GM10266 (cell line): ENCODE data around the gene GNG12.

Experiments
- DNase-seq: peaks from one replicate; pipeline ENCODE4 v3.0.0; 2012; ENCODE audit errors: extremely low spot score
- TF ChIP-seq, protein P1 (sequence below): IDR thresholded peaks from 2 replicates; pipeline ENCODE4 v1.5.1; 2012; ENCODE audit warnings: mild to moderate bottlenecking, low read depth; ENCODE audit not compliant: control insufficient read depth, insufficient read depth; ENCODE audit errors: missing control alignments

Gene GNG12

DNA sequence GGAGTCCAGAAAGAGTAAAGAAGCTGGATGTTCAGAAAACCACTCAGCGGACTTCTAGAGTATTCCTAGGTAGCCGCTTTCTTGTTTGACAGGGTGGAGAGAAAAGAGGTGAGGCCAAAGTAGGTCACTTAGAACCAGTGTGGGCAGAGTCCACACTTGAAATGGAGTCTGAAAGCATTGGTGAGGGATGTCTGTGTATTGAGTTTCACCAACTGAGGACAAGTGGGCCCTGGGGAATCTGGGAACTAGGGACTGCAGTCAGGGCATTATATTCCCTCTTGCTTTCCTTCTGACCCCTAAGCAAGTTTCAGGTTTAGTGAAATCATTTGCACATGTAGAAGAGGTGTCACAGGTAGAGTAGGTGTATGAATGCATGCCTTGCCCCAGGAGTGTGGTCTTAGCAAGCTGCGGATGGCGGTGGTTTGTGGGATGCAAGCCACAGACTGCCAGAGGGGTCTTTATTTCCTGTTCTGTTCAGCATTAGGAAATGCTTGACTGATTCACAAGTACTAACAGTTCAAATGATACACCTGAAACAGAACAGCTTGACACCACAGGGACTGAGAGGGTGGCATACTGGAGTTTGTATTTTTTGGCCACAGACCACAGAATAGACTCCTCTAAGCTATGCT is 1.1 kb upstream of the GNG12 start:
- no peak for DNase-seq
- TF ChIP-seq, protein P1, sequence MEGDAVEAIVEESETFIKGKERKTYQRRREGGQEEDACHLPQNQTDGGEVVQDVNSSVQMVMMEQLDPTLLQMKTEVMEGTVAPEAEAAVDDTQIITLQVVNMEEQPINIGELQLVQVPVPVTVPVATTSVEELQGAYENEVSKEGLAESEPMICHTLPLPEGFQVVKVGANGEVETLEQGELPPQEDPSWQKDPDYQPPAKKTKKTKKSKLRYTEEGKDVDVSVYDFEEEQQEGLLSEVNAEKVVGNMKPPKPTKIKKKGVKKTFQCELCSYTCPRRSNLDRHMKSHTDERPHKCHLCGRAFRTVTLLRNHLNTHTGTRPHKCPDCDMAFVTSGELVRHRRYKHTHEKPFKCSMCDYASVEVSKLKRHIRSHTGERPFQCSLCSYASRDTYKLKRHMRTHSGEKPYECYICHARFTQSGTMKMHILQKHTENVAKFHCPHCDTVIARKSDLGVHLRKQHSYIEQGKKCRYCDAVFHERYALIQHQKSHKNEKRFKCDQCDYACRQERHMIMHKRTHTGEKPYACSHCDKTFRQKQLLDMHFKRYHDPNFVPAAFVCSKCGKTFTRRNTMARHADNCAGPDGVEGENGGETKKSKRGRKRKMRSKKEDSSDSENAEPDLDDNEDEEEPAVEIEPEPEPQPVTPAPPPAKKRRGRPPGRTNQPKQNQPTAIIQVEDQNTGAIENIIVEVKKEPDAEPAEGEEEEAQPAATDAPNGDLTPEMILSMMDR = no peak

DNA sequence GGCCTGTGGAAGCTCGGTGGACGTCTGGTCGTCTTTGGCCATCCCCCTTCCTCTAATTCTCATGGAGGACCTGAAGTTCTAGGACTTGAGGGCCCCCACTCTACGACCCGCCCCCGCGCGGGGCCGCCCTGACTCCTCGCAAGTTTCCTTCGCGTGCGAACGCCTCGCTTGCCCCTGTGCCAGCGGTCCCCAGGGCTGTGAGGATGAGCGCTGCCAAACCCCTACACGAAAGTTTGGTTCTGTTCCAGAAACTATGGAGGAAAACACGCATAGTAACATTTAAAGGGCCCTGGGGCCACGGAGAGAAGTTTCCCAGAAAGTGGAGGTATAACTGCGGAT is 304 bp upstream of the GNG12 start:
- TF ChIP-seq, protein P1 = no peak
- DNase-seq = no peak

DNA sequence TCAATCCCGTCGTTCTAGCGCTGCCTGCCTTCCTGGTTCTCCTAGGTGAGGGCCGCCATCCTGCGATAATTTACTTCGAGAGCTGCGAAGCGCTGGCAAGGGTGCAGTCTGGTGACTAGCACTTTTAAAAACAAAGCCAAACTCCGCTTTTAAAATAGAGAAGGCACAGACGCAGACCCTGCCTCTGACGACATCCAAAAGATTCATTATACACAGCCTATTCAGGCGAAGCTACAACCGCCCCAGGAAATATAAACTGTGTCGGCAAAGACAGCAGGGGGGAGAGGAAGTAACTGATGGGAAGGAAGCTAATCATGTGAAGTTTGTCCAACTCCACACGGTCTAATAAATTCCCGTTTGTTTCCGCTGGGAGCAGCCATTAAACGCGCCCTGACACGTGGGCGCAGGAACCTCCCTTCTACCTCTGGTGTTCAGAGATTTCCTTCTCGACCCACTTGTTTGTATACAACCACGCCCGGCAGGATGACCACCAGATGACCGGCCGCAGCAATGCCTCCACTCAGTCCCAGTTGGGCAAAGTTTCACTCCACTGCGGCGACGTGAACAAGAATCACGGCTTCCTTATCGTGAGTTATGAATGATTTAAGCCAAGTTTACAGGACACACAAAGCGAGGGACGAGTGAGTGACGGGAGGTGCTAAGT is 1.3 kb downstream of the GNG12 start:
- peak; percentile 35 for DNase-seq
- TF ChIP-seq, protein P1 = no peak

DNA sequence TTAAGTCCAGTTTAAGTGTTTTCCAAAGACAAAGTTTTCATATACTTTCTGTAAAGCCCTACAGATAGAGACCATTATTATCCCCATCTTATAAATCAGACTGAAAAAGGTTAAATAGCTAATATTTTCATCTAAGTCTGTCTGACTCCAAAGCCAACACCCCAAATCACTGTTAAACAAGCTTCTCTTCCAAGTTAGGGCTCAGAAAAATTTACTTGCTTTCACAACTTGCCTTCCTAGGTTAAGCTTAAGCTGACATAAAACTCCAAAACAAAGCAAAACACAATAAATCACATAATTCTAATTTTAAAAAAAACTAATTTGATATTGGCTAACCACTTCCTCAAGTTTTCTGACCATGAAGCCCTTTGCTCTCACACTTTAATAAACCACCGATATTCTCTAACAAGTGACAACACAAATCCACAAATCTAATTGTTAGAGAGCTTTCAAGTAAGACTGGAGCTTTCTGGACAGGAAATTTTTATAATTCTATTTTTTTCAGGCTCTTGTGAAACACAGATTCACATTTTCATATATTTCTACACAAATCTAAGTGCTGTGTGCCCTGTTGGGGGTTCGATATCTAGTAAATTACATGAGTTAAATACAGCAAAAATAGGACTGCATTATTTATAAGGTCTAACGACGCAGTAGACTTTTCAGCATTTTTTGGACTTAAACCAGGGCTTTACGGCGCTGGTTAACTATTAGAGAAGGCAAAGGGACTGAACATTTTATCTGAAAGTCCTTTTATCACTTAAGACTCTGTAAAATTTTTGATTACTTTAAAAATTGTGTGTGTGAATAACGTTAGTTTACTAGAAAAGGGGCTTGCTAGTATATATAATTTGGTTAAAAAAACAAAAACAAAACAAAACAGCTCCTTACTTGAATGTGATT is 2.1 kb downstream of the GNG12 start:
- DNase-seq = no peak
- TF ChIP-seq, protein P1 = no peak

DNA sequence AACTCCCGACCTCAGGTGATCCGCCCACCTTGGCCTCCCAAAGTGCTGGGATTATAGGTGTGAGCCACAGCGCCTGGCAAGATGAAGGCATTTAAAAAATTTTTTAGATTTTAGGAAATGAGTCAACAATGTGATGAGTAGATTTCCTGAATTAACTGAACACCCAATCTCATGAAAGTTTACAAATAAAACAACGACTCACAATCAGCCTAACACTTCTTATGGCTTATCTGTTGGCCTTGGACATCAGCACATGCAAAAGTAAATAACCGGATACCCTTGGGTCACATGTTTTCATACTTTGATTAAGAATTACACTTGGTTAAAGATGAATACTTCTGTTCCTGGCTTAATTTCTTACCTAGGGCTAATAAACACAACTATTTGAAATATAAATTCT is 3.0 kb downstream of the GNG12 start:
- no peak for DNase-seq
- TF ChIP-seq, protein P1 = no peak

DNA sequence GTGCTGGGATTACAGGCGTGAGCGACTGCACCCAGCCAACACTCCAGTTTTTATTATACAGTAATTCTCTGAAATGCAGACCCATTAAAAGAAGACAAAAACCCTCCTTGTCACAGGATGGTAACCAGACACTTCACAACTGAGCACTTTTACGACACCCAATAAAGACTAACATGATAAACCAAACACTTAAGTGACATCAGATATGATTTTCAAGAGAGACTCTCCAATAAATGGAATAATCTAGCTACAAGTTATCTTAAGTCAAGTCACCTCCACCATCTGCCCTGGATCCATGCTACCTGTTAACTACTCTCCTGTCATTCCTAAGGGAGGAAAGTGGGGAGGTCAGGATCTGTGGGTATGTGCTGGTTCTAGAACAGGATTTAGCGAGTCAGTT is 5.6 kb downstream of the GNG12 start:
- TF ChIP-seq, protein P1 = no peak
- DNase-seq = no peak
